Glutamatergic neuron (in vitro differentiated cells): ENCODE results near the gene H2AZ1. TPM values are rescaled to one million over a fixed set of nuclear protein-coding genes. Genes with fewer than 3 reads are reported as not detected.

Experiments used
- DNase-seq: peaks from one replicate; pipeline ENCODE4 v3.0.0; 2022
- H3K27ac Mint-ChIP-seq: one replicate; pipeline ENCODE4 v1.8.0; 2020; ENCODE audit warnings: mild to moderate bottlenecking, mixed read lengths, inconsistent platforms; ENCODE audit not compliant: unreplicated experiment
- H3K27me3 Mint-ChIP-seq: one replicate; pipeline ENCODE4 v1.8.0; 2020; ENCODE audit warnings: mild to moderate bottlenecking, moderate library complexity, mixed read lengths, inconsistent platforms; ENCODE audit not compliant: unreplicated experiment
- H3K36me3 Mint-ChIP-seq: one replicate; pipeline ENCODE4 v1.8.0; 2020; ENCODE audit warnings: mild to moderate bottlenecking, mixed read lengths, inconsistent platforms; ENCODE audit not compliant: unreplicated experiment
- H3K4me1 Mint-ChIP-seq: one replicate; pipeline ENCODE4 v1.8.0; 2020; ENCODE audit warnings: mild to moderate bottlenecking, low read depth, mixed read lengths, inconsistent platforms; ENCODE audit not compliant: unreplicated experiment
- H3K4me3 Mint-ChIP-seq: one replicate; pipeline ENCODE4 v1.8.0; 2020; ENCODE audit warnings: mild to moderate bottlenecking, mixed read lengths, inconsistent platforms; ENCODE audit not compliant: unreplicated experiment
- H3K9me3 Mint-ChIP-seq: one replicate; pipeline ENCODE4 v1.8.0; 2020; ENCODE audit warnings: mild to moderate bottlenecking, moderate library complexity, mixed read lengths, inconsistent platforms; ENCODE audit not compliant: unreplicated experiment
- CTCF ChIP-seq: fragments of 200-600 bp; sonication (generic); IDR thresholded peaks from one replicate; pipeline ENCODE4 v1.5.0; 2021; ENCODE audit not compliant: partially characterized antibody, unreplicated experiment
- total RNA-seq: library from RNA; stranded (reverse); fragmentation: NEBNext Ultra II Directional; extraction: Animal tissue kit (Norgen Biotek cat#: 25700); gene quantifications from one replicate; pipeline ENCODE4 v1.2.1, GENCODE V29; 2021; ENCODE audit not compliant: unreplicated experiment

H2AZ1 gene
- total RNA-seq, 1 donor from 2014 or later: 246 TPM

GRCh38 chr4:99934891-99935290, 15.2 kb downstream of the H2AZ1 start:
- DNase-seq: no peak
- peaks cover 4% of the 10 kb centered on the region for H3K4me1 Mint-ChIP-seq
- no peak for TF ChIP-seq CTCF
- peaks cover 4% of the 10 kb centered on the region for H3K9me3 Mint-ChIP-seq
- H3K27ac Mint-ChIP-seq: no peak overlapping the region
- peaks cover 2% of the 10 kb centered on the region for H3K27me3 Mint-ChIP-seq
- H3K4me3 Mint-ChIP-seq: no peak overlapping the region
- H3K36me3 Mint-ChIP-seq: no peaks in the 10 kb centered on the region

- H3K4me3 Mint-ChIP-seq: no peak overlapping the region
- H3K27me3 Mint-ChIP-seq: no peaks in the 10 kb centered on the region
- no peak overlapping the region for H3K27ac Mint-ChIP-seq
- H3K36me3 Mint-ChIP-seq: no peaks in the 10 kb centered on the region
- no peaks in the 10 kb centered on the region for H3K9me3 Mint-ChIP-seq
- no peaks in the 10 kb centered on the region for H3K4me1 Mint-ChIP-seq
- TF ChIP-seq CTCF: no peak
- DNase-seq: no peak
Measured at GRCh38 chr4:99927566-99927965, 22.5 kb downstream of the H2AZ1 start.

- no peak overlapping the region for H3K4me3 Mint-ChIP-seq
- no peak for DNase-seq
Measured at GRCh38 chr4:99921174-99921573, 28.9 kb downstream of the H2AZ1 start.

GRCh38 chr4:99918656-99919055, 31.4 kb downstream of the H2AZ1 start:
- DNase-seq: no peak
- Mint-ChIP-seq H3K27me3 (peaks cover 3% of the 10 kb centered on the region), H3K4me1 (no peaks in the 10 kb centered on the region), H3K27ac (no peak overlapping the region), H3K36me3 (peaks cover 9% of the 10 kb centered on the region), H3K4me3 (no peak overlapping the region), H3K9me3 (no peaks in the 10 kb centered on the region)
- TF ChIP-seq CTCF: no peak

More at GRCh38 chr4:99921174-99921573, 28.9 kb downstream of the H2AZ1 start:
- Mint-ChIP-seq H3K9me3 (no peaks in the 10 kb centered on the region), H3K27me3 (peaks cover 3% of the 10 kb centered on the region), H3K36me3 (peaks cover 9% of the 10 kb centered on the region), H3K4me1 (no peaks in the 10 kb centered on the region), H3K27ac (no peak overlapping the region)
- no peak for TF ChIP-seq CTCF

- peaks cover 3% of the 10 kb centered on the region for H3K27me3 Mint-ChIP-seq
- H3K36me3 Mint-ChIP-seq: peaks cover 9% of the 10 kb centered on the region
- TF ChIP-seq CTCF: no peak
- H3K27ac Mint-ChIP-seq: no peak overlapping the region
- H3K4me3 Mint-ChIP-seq: no peak overlapping the region
- H3K4me1 Mint-ChIP-seq: no peaks in the 10 kb centered on the region
- no peaks in the 10 kb centered on the region for H3K9me3 Mint-ChIP-seq
- DNase-seq: no peak
Measured at GRCh38 chr4:99917575-99917974, 32.5 kb downstream of the H2AZ1 start.
